BE2C (cell line): Measurements from ENCODE around the gene SRSF9.

ENCODE experiments used
- DNase-seq: peaks from one replicate; pipeline ENCODE4 v3.0.0-alpha.2; 2020
- H3K27me3 ChIP-seq: fragments of 250-450 bp; sonication (Bioruptor Pico); 2 replicates; pipeline ENCODE4 v1.5.1; 2020; ENCODE audit warnings: mild to moderate bottlenecking
- H3K36me3 ChIP-seq: fragments of 250-450 bp; sonication (Bioruptor Pico); 2 replicates; pipeline ENCODE4 v1.5.1; 2020; ENCODE audit warnings: mild to moderate bottlenecking
- H3K4me1 ChIP-seq: fragments of 250-450 bp; sonication (Bioruptor Pico); 2 replicates; pipeline ENCODE4 v1.5.1; 2020
- H3K4me3 ChIP-seq: 2 replicates; pipeline ENCODE4 v1.5.1; 2011; ENCODE audit warnings: low read depth, low read length
- H3K9me3 ChIP-seq: fragments of 250-450 bp; sonication (Bioruptor Pico); 2 replicates; pipeline ENCODE4 v1.5.1; 2020
- CTCF ChIP-seq: IDR thresholded peaks from 2 replicates; pipeline ENCODE4 v1.5.1; 2012; ENCODE audit warnings: mild to moderate bottlenecking, low read depth, low read length

Gene SRSF9

DNA sequence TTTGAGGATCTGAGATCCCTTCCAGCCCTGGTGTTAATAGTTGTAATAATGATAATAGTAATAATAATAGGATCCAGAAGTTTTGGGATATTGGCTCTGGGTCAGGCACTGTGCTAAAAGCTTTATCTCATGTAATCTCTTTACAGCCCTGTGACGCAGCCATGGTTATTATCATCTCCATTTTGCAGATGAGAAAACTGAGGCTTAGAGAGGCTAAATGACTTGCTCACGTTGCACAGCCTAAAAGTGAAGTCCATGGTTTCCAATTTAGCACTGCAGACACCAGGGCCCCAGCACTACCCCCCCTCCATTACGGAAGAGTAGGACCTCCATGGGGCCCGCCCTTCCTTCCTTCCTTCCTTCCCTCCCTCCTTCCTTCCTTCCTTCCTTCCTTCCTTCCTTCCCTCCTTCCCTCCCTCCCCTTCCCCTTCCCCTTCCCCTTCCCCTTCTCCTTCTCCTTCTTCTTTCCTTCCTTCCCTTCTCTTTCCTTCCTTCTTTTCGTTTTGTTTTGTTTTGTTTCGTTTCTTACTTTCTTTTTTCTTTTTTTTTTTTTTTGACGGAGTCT is 46.6 kb downstream of the SRSF9 start:
- no peak for TF ChIP-seq CTCF
- H3K4me3 ChIP-seq: no peak overlapping the region
- H3K36me3 ChIP-seq: no peaks in the 10 kb centered on the region
- H3K27me3 ChIP-seq: peaks cover 17% of the 10 kb centered on the region
- H3K4me1 ChIP-seq: no peaks in the 10 kb centered on the region
- H3K9me3 ChIP-seq: no peaks in the 10 kb centered on the region
- DNase-seq: no peak

GRCh38 chr12:120421701-120422100 is 47.8 kb downstream of the SRSF9 start:
- Histone ChIP-seq H3K9me3 (no peaks in the 10 kb centered on the region), H3K27me3 (peaks cover 19% of the 10 kb centered on the region), H3K4me3 (no peak overlapping the region), H3K36me3 (no peaks in the 10 kb centered on the region), H3K4me1 (no peaks in the 10 kb centered on the region)
- no peak for DNase-seq
- TF ChIP-seq CTCF: no peak

- Histone ChIP-seq H3K36me3 (no peaks in the 10 kb centered on the region), H3K4me3 (no peak overlapping the region), H3K4me1 (no peaks in the 10 kb centered on the region), H3K9me3 (no peaks in the 10 kb centered on the region), H3K27me3 (peaks cover 19% of the 10 kb centered on the region)
- no peak for DNase-seq
- no peak for TF ChIP-seq CTCF
Measured at GRCh38 chr12:120417917-120418580, 51.5 kb downstream of the SRSF9 start.

DNA sequence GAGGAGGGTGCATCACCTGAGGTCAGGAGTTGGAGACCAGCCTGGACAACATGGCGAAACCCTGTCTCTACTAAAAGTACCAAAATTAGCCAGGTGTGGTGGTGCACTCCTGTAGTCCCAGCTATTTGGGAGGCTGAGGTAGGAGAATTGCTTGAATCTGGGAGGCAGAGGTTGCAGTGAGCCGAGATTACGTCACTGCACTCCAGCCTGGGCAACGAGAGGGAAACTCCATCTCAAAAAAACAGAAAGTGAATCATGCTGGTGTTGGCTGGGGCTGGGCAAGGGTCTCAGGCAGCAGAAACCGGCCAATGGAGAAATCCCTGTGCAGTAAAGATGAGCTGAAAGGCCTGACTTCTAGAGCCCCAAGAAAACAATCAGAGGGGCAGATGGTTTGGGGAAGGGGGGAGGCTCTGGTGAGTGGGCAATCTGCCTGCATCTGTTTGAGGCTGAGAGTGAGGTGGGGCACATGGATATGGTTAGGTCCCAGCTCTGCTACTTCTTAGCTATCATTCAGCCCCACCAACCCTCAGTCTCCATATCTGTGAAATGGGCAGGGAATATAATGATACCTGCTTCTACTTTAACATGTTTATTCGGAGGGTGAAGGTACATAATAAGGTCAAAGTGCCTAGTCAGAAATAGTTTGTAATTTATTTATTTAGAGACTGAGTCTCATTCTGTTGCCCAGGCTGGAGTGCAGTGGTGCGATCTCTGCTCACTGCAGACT is 52.9 kb downstream of the SRSF9 start:
- Histone ChIP-seq H3K4me1 (no peaks in the 10 kb centered on the region), H3K27me3 (peaks cover 19% of the 10 kb centered on the region), H3K4me3 (no peak overlapping the region), H3K36me3 (no peaks in the 10 kb centered on the region), H3K9me3 (no peaks in the 10 kb centered on the region)
- no peak for DNase-seq
- TF ChIP-seq CTCF: no peak

DNA sequence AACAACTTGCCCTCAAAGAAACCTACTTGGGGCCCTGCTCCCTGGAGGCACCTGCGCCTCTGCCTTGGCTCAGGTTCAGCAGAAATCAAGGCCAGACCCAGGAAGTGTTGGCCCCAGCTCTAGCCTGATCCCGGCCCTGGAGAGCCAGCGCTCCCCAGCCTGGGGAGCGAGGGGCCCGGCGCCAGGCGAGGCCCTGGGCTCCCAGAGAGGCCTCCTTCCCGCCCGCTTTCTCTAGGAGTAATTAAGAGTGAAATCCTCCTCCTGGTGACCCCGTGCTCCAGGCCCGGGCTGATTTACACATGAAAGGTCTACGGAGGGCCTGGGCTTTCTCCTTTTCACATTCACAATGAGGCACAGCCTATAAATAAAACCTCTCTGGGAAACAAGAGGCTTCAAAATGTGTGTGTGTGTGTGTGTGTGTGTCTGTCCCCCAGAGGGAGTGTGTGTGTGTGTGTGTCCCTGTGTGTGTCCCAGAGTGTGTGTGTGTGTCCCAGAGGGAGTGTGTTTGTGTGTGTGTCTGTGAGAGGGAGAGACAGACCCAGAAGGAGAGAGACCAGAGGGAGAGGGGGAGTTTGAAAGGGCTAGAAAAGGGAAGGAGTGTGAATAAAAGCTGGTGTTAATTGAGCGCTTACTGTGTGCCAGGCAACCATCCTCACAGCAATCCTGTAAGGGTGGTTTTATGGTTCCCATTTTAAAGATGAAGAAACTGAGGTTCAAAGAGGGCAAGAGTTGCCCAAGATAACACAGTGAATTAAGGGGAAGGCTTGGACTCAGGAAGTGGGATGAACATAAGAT is 55.5 kb downstream of the SRSF9 start:
- no peak for DNase-seq
- Histone ChIP-seq H3K4me1 (no peaks in the 10 kb centered on the region), H3K36me3 (no peaks in the 10 kb centered on the region), H3K4me3 (no peak overlapping the region), H3K27me3 (peaks cover 11% of the 10 kb centered on the region), H3K9me3 (no peaks in the 10 kb centered on the region)
- TF ChIP-seq CTCF: no peak
